Common myeloid progenitor, CD34-positive (primary cell): ENCODE measurements around the gene SLC16A13.
"Not testable (repeated sequence)": the region's sequence is repeated elsewhere in the genome, so short reads cannot be mapped to it uniquely, and the experiment has no call there.

Experiments
- CTCF ChIA-PET: fragments of 350-600 bp; sonication (Branson Sonifier 250); formaldehyde crosslinking; loops from one replicate; lab custom pipeline; 2021; ENCODE audit warnings: antibody characterized with exemption; lab: Charles Lee
- POLR2A ChIA-PET: fragments of 350-600 bp; sonication (Branson Sonifier 250); formaldehyde crosslinking; loops from one replicate; lab custom pipeline; 2021; ENCODE audit warnings: antibody characterized with exemption; lab: Charles Lee
- DNase-seq, 3 donors: peaks; one replicate each; pipeline versions ENCODE4 v3.0.0 to v3.0.0-alpha.2; 2013
- H3K27ac ChIP-seq, 2 experiments: 1 replicate in 1 of 2; 2 replicates in 1 of 2; pipeline ENCODE4 v1.7.0; 2013; ENCODE audit warnings: inconsistent platforms in 2 of 2, low read length in 2 of 2, mild to moderate bottlenecking in 2 of 2, low read depth in 1 of 2, moderate library complexity in 1 of 2; ENCODE audit not compliant: severe bottlenecking in 2 of 2, insufficient read depth in 1 of 2, poor library complexity in 1 of 2
- H3K27me3 ChIP-seq, 5 experiments: replicated peaks in 2 of 5; 1 replicate in 3 of 5; 2 replicates in 2 of 5; pipeline versions ENCODE4 v1.6.1 to v1.7.0; 2013; ENCODE audit warnings: low read length in 4 of 5, mild to moderate bottlenecking in 2 of 5, moderate library complexity in 2 of 5, inconsistent platforms in 1 of 5; ENCODE audit not compliant: insufficient read depth in 5 of 5, control insufficient read depth in 4 of 5
- H3K36me3 ChIP-seq, 4 experiments: 1 replicate in 2 of 4; 2 replicates in 2 of 4; pipeline versions ENCODE4 v1.6.1 to v1.7.0; 2013; ENCODE audit warnings: low read length in 3 of 4, control low read depth in 1 of 4, mild to moderate bottlenecking in 1 of 4; ENCODE audit not compliant: control insufficient read depth in 4 of 4, insufficient read depth in 4 of 4
- H3K4me1 ChIP-seq, 4 experiments: 1 replicate in 3 of 4; 2 replicates in 1 of 4; pipeline versions ENCODE4 v1.6.1 to v1.7.1; 2013; ENCODE audit warnings: low read length in 3 of 4, mild to moderate bottlenecking in 3 of 4, control low read depth in 1 of 4, inconsistent platforms in 1 of 4, moderate library complexity in 1 of 4; ENCODE audit not compliant: control insufficient read depth in 4 of 4, insufficient read depth in 4 of 4; ENCODE audit errors: control extremely low read depth in 1 of 4
- H3K4me3 ChIP-seq, 7 experiments: 1 replicate in 4 of 7; 2 replicates in 3 of 7; pipeline versions ENCODE4 v1.5.1 to v1.7.0; 2013; ENCODE audit warnings: mild to moderate bottlenecking in 7 of 7, low read length in 6 of 7, moderate library complexity in 6 of 7, inconsistent platforms in 2 of 7, low read depth in 2 of 7, control low read depth in 1 of 7; ENCODE audit not compliant: insufficient read depth in 4 of 7, control insufficient read depth in 1 of 7; ENCODE audit errors: extremely low read depth in 1 of 7
- H3K9me3 ChIP-seq, 5 experiments: 1 replicate in 4 of 5; 2 replicates in 1 of 5; pipeline versions ENCODE4 v1.6.1 to v1.7.1; 2013; ENCODE audit warnings: low read length in 4 of 5, mild to moderate bottlenecking in 2 of 5, inconsistent platforms in 1 of 5, low read depth in 1 of 5, moderate library complexity in 1 of 5; ENCODE audit not compliant: control insufficient read depth in 4 of 5, insufficient read depth in 2 of 5; ENCODE audit errors: control extremely low read depth in 1 of 5
- WGBS: methylation state at CpG from one replicate; pipeline ENCODE4 v1.1.5; 2013; ENCODE audit not compliant: insufficient coverage; 5-methylcytosine and 5-hydroxymethylcytosine counted together

The SLC16A13 gene

DNA sequence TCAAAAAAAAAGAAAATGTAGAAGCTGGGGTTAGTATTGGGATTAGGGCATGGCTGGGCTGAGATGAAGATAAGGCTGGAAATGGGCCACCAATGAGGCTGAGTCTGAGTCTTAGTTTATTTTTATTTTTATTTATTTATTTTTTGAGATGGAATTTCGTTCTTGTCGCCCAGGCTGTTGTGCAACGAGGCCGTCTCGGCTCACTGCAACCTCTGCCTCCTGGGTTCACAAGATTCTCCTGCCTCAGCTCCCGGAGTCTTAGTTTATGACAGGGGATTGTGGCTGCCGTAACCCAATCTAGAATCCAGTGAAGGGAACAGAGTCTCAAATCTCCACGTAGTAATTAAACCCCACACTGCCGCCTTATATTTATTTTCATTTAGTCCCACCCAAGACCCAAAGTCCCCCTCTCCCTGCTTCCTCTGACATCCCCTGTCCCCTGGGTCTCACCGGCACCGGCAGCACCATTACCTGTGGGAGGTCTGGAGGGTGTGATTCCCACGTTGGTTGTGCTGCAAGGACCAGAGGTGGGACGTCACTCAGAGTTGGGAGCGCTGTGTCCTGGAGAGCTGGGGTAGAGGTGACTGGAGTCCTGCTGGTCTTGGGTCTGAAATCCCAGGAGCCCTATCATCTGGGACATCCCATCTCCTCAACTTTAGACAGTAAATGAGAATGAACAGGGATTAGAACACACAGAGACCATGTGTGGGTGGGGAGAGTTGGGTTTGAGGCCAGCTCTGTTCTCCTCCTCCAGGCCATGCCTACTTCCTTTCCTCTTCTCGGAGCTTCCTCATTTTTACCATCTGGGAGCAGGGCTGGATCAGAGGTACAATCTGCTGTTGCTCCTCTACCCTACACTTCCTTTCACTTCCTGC lies 44.0 kb downstream of the SLC16A13 start, which contains the start of gene CLEC10A:
Gene CLEC10A, minus strand, starts transcription at position 671 of the 875 bp plus-strand sequence. CDS start 1,439 bp downstream, outside the sequence.
- peaks cover 0 to 8% (median 0%) of the 10 kb centered on the region in 5 experiments for H3K27me3 ChIP-seq
- H3K36me3 ChIP-seq = no peaks in the 10 kb centered on the region
- 94% methylated on average over 11 of the region's 15 CpGs for WGBS
- H3K4me3 ChIP-seq = peak within 1 kb of the TSS in 2 of 7 experiments; percentile 7 to 32
- DNase-seq = peak in 2 of 3 donors; percentile 33 to 42
- H3K27ac ChIP-seq = no peak within 1 kb of the TSS
- H3K9me3 ChIP-seq = no peaks in the 10 kb centered on the region
- ChIA-PET POLR2A (interaction anchor here (2.2 kb wide), 1 partner anchor 53 kb away, joined by 8 read pairs; no protein-coding TSS in a partner anchor), CTCF (interaction anchor here (1.5 to 3.1 kb wide), 7 partner anchors 15 to 85 kb away, joined by 4 to 22 read pairs (median 8); no protein-coding TSS in a partner anchor)
- H3K4me1 ChIP-seq = peaks cover 3 to 43% (median 27%) of the 10 kb centered on the region in 4 experiments

DNA sequence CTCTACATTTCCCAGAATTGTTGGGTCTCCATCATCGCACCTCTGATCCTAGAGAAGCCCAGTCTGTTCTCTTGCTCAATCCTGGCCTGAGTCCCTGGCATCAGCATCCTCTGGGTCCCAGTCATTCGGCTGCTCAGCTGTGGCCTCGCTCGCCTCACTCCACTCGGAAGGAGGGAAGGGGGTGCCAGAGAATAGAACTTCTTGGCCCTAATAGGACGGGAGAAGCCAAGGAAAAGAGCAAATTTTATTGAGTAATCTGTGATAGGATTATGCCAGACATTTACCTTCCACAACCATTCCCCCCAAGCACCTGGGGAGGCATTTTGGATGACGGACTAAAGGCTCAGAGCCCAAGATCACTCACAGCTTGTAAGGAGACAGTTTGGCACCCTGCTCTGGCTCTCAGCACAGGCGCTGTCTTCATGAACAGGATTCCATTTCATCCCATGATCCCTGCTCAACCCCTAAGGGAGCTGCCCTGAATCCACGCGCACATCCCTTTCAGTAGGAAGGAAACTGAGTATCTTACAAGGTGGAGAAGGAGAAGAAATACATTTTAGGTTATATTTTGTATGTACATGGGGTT lies 44.7 kb downstream of the SLC16A13 start:
- Histone ChIP-seq H3K4me1 (peaks cover 3 to 43% (median 27%) of the 10 kb centered on the region in 4 experiments), H3K36me3 (no peaks in the 10 kb centered on the region), H3K27me3 (peaks cover 0 to 8% (median 0%) of the 10 kb centered on the region in 5 experiments), H3K9me3 (no peaks in the 10 kb centered on the region), H3K27ac (no peak overlapping the region), H3K4me3 (no peak overlapping the region)
- WGBS = 58% methylated on average over 5 of the region's 10 CpGs
- CTCF ChIA-PET = interaction anchor here (0.6 to 3.1 kb wide), 9 partner anchors 15 to 931 kb away, joined by 3 to 22 read pairs (median 8); no protein-coding TSS in a partner anchor
- POLR2A ChIA-PET = interaction anchor here (2.2 kb wide), 1 partner anchor 52 kb away, joined by 8 read pairs; no protein-coding TSS in a partner anchor
- DNase-seq = no peak

GRCh38 chr17:7081341-7082062 lies 45.7 kb downstream of the SLC16A13 start:
- WGBS = 79% methylated on average over 12 of the region's 16 CpGs
- peak; percentile 66 to 97 (median 96) for DNase-seq
- POLR2A ChIA-PET = interaction anchor here (0.7 to 2.2 kb wide), 4 partner anchors 29 to 75 kb away, joined by 3 to 8 read pairs (median 6); no protein-coding TSS in a partner anchor

DNA sequence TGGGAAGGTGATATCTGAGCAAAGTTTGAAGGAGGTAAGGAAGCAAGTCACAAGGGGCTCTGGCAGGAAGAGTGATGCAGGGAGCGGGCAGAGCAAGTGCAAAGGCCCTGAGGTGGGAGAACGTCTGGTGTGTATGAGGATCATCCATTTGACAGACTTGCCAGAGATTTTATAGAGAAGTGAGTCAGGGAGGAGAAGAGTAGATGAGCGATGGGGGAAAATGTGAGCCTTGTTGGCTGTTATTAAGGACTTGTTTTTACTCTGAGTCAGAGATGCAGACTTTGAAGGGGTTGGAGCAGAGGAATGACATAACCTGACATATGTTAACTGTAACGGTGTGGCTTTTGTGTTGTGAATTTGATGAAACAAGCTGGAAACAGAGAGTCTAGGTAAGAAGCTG lies 47.8 kb downstream of the SLC16A13 start:
- peak in 2 of 3 donors; percentile 28 to 44 for DNase-seq
- Histone ChIP-seq H3K4me1 (peaks cover 3 to 43% (median 27%) of the 10 kb centered on the region in 4 experiments), H3K4me3 (no peak overlapping the region), H3K9me3 (no peaks in the 10 kb centered on the region), H3K36me3 (no peaks in the 10 kb centered on the region), H3K27ac (no peak overlapping the region), H3K27me3 (peaks cover 0 to 5% (median 0%) of the 10 kb centered on the region in 5 experiments)
- POLR2A ChIA-PET = no interaction called here
- CTCF ChIA-PET = interaction anchor here (1.3 kb wide), 1 partner anchor 49 kb away, joined by 5 read pairs; no protein-coding TSS in a partner anchor
- WGBS = 78% methylated on average over 4 of the region's 4 CpGs

More at GRCh38 chr17:7081341-7082062, 45.7 kb downstream of the SLC16A13 start:
- peaks cover 3 to 43% (median 27%) of the 10 kb centered on the region in 4 experiments for H3K4me1 ChIP-seq
- H3K27me3 ChIP-seq = peaks cover 0 to 8% (median 0%) of the 10 kb centered on the region in 5 experiments
- no peaks in the 10 kb centered on the region for H3K36me3 ChIP-seq
- CTCF ChIA-PET = interaction anchor here (0.7 to 3.1 kb wide), 14 partner anchors 12 to 84 kb away, joined by 3 to 22 read pairs (median 5); partner anchors contain the start of gene ASGR2
- H3K4me3 ChIP-seq = peak overlapping the region in 1 of 7 experiments; percentile 0
- H3K9me3 ChIP-seq = no peaks in the 10 kb centered on the region
- no peak overlapping the region for H3K27ac ChIP-seq

- 0% methylated on average over 5 of the region's 7 CpGs for WGBS
- peaks cover 0 to 5% (median 0%) of the 10 kb centered on the region in 5 experiments for H3K27me3 ChIP-seq
- H3K4me1 ChIP-seq = peaks cover 3 to 43% (median 27%) of the 10 kb centered on the region in 4 experiments
- peak; percentile 29 to 55 (median 44) for DNase-seq
- H3K36me3 ChIP-seq = no peaks in the 10 kb centered on the region
- CTCF ChIA-PET = interaction anchor here (1.3 kb wide), 1 partner anchor 48 kb away, joined by 5 read pairs; no protein-coding TSS in a partner anchor
- POLR2A ChIA-PET = interaction anchor here (0.7 kb wide), 1 partner anchor 48 kb away, joined by 3 read pairs; the partner anchor contains the start of gene SLC16A13
- H3K4me3 ChIP-seq = peak overlapping the region in 1 of 7 experiments; percentile 60
- H3K9me3 ChIP-seq = no peaks in the 10 kb centered on the region
- no peak overlapping the region for H3K27ac ChIP-seq
These were observed 48.3 kb downstream of the SLC16A13 start for GRCh38 chr17:7084088-7084487.

GRCh38 chr17:7088442-7088841 lies 52.6 kb downstream of the SLC16A13 start:
- H3K4me3 ChIP-seq, H3K27ac ChIP-seq, POLR2A ChIA-PET, H3K9me3 ChIP-seq, CTCF ChIA-PET, DNase-seq, H3K36me3 ChIP-seq, H3K27me3 ChIP-seq: not testable (repeated sequence)
- 67% methylated on average over 1 of the region's 4 CpGs for WGBS
- H3K4me1 ChIP-seq = peaks cover 0 to 13% (median 6%) of the 10 kb centered on the region in 4 experiments
